H1 (cell line): Measurements from ENCODE around the gene SCN7A. TPM values are rescaled to one million over a fixed set of nuclear protein-coding genes. Genes with fewer than 3 reads are reported as not detected.

Experiments used
- CBX5 ChIP-seq: fragments of 300-800, 300-1000 bp; sonication (generic); IDR thresholded peaks from 2 replicates; pipeline ENCODE4 v1.7.1; 2016; ENCODE audit warnings: antibody characterized with exemption, low read length, low read depth
- CHD2 ChIP-seq: IDR thresholded peaks from 2 replicates; pipeline ENCODE4 v1.6.1; 2012; ENCODE audit warnings: low read length, improper control_type of control experiment
- JUND ChIP-seq: IDR thresholded peaks from 2 replicates; pipeline ENCODE4 v1.6.1; 2011; ENCODE audit warnings: mild to moderate bottlenecking, improper control_type of control experiment, low read length
- KDM4A ChIP-seq: IDR thresholded peaks from one replicate; pipeline ENCODE4 v1.7.1; 2012; ENCODE audit warnings: low read depth, mild to moderate bottlenecking, moderate library complexity, low read length, inconsistent platforms; ENCODE audit not compliant: severe bottlenecking
- NANOG ChIP-seq: IDR thresholded peaks from 2 replicates; pipeline ENCODE4 v1.6.1; 2011; ENCODE audit warnings: low read length, low read depth, mild to moderate bottlenecking, inconsistent platforms; ENCODE audit not compliant: insufficient read depth, poor library complexity, severe bottlenecking
- NRF1 ChIP-seq: IDR thresholded peaks from 2 replicates; pipeline ENCODE4 v1.6.1; 2011; ENCODE audit warnings: mild to moderate bottlenecking, low read depth, low read length, improper control_type of control experiment
- RNF2 ChIP-seq: fragments of 200-900, 300-1000 bp; sonication (generic); IDR thresholded peaks from 2 replicates; pipeline ENCODE4 v1.7.1; 2016; ENCODE audit warnings: borderline replicate concordance, low read depth, mild to moderate bottlenecking, antibody characterized with exemption, low read length; ENCODE audit not compliant: poor library complexity, severe bottlenecking; ENCODE audit errors: missing control alignments
- RXRA ChIP-seq: IDR thresholded peaks from 2 replicates; pipeline ENCODE4 v1.6.1; 2011; ENCODE audit warnings: low read depth, mild to moderate bottlenecking, low read length, moderate library complexity; ENCODE audit not compliant: insufficient read depth
- TBP ChIP-seq: IDR thresholded peaks from 2 replicates; pipeline ENCODE4 v1.6.1; 2011; ENCODE audit warnings: low read depth, low read length, improper control_type of control experiment
- polyA plus RNA-seq, 7 experiments: library from polyadenylated mRNA; depleted of rRNA in 3 of 7; stranded (reverse) in 5 of 7; unstranded in 2 of 7; fragments of >200 nt in 5 of 7; fragments of 200-250 nt in 2 of 7; gene quantifications; 1 replicate in 5 of 7; 2 replicates in 1 of 7; 4 replicates in 1 of 7; pipeline versions ENCODE4 v1.2.1 to v1.2.3, GENCODE V29; 2011 to 2013; ENCODE audit warnings: missing spikeins in 2 of 7, mixed read lengths in 2 of 7
- total RNA-seq: library from RNA; stranded (reverse); fragmentation: NEBNext Ultra II Directional; extraction: Animal tissue kit (Norgen Biotek cat#: 25700); gene quantifications from 2 replicates; pipeline ENCODE4 v1.2.1, GENCODE V29; 2021
- TF ChIP-seq, protein P1 (sequence below): IDR thresholded peaks from 2 replicates; pipeline ENCODE4 v1.6.1; 2012; ENCODE audit warnings: low read length, inconsistent platforms

SCN7A gene
- total and polyA plus RNA-seq, 2 of the 8 experiments (the other 6 are each of a cell fraction or from before 2014, with no cell fraction given) = 0.09 to 0.19 TPM

DNA sequence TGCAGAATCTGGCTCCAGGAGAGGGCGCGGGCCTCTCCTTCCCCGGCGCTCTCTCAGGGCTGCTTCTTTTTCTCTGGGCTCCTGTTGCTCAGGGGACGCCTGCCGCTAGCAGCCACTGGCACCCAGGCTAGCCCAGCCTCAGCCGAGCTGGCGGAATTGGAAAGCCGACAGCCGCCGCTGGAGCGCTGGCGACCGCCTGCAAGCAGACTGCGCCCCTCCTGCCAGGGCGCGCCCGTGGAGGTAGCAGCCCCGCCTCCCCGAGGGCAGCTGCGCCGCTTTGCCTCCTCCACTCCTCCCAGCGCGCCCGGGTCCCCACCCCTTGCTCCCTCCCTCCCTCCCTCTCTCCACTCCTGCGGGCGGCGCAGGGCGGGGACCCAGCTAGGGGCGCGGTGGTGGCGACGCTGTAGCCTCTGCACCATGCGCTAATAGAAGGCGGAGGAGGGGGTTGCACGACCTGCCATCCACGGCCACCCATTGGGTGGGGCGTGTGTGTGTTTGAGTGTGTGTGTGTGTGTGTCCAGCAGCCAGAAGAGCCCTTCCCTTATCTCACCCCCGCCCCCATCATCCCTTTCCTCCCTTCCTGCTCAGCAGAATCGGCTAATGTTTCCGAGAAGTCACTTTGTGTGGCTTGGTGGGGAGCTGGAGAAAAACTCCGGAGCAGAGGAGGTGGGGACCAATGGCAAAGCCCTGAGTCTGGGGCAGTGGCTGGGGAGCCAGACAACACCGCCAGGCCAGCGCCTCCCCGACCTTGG, 118.1 kb downstream of the SCN7A start, which contains the start of gene SCN9A (continued):
- TF ChIP-seq RNF2 (no peak), KDM4A (peak; percentile 91), TBP (peak; percentile 22; the same call in 1 of the 2 replicates), RXRA (no peak), CHD2 (no peak), NRF1 (no peak), JUND (no peak), NANOG (no peak), CBX5 (no peak)
- TF ChIP-seq, protein P1, sequence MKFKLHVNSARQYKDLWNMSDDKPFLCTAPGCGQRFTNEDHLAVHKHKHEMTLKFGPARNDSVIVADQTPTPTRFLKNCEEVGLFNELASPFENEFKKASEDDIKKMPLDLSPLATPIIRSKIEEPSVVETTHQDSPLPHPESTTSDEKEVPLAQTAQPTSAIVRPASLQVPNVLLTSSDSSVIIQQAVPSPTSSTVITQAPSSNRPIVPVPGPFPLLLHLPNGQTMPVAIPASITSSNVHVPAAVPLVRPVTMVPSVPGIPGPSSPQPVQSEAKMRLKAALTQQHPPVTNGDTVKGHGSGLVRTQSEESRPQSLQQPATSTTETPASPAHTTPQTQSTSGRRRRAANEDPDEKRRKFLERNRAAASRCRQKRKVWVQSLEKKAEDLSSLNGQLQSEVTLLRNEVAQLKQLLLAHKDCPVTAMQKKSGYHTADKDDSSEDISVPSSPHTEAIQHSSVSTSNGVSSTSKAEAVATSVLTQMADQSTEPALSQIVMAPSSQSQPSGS = no peak
